ENCODE measurements around the gene ST3GAL4.
"Not testable (repeated sequence)": the region's sequence is repeated elsewhere in the genome, so short reads cannot be mapped to it uniquely, and the experiment has no call there.

ST3GAL4 gene

DNA sequence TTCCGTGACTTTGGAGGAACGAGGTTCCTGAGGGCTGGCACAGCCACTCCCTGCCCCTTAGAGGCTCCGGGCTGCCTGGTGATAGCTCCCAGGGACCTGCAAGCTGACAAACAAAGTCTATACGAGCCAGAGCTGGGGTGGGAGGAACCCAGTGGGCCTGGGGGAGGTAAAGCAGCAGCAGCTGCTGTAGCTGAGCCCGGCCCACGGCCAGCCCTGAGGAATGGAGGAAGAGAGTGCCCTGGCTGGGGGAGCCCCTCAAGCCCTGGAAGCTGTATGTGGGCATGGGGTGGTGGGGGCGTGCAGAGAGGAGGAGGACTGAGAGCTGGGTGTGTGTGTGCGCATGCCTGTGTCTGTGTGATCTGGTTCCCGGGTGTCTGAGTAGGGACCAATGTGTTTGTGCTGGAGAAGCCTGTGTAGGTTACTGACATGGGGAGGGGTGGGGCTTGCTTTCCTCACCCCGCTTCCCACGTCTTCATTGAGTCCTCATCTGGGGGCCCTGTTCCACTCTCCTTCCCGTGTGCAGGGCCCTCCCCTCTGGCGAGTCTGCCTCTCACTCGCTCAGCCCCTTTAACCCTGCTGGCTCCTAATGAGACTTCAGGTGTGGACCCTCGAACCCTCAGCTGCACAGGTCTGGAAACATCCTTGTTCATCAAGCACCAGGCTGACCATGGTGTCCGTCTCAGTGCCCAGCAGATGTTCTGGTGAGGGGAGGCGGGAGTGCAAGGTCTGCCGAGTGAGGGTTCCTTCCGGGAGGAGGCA is 10.8 kb downstream of the ST3GAL4 start:
- DNase-seq = no peak

- not testable (repeated sequence) for DNase-seq
Observed at GRCh38 chr11:126366823-126367654, 11.6 kb downstream of the ST3GAL4 start.

GRCh38 chr11:126367806-126368205 is 12.3 kb downstream of the ST3GAL4 start:
- DNase-seq = not testable (repeated sequence)

DNA sequence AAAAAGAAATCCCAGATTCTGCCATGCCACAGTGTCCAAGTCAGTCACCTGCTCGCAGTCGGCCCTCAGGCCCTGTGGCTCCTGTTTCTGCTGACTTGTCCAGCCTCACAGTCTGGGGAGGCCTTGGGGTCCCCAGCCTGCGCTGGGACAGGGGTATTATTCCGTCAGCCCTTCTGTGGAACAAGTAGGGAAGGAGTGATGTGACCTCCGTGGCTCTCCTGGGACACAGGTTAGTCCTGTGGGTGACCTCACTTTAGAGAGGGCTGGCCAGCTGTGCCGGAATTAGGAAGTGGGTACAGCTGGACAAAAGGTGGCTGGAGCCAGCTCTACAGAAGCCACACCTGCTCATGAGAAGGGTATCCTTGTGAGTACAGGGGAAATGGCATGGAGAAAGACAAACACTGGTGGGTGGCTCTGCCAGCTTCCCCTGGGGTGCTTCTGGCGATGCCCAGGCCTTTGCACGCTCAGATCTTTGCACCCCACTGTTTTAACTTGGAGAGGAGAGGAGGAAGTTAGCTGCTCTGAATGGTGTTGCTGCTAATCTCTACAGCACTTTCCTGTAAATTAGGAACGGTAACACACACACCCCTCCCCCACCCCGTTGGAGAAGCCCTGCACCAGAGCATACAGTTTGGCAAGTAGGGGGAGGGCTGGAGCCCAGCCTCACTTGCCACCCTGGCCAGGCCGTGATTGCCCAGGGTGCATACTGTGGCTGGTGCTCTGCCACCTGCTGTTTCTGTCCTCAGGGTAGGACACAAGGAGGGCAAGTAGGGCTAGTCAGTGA is 13.0 kb downstream of the ST3GAL4 start:
- not testable (repeated sequence) for DNase-seq

- no peak for DNase-seq
Observed at GRCh38 chr11:126370016-126370415, 14.5 kb downstream of the ST3GAL4 start.

- no peak for DNase-seq
Observed at GRCh38 chr11:126371595-126371994, 16.1 kb downstream of the ST3GAL4 start.

- not testable (repeated sequence) for DNase-seq
Observed at GRCh38 chr11:126373389-126374066, 18.0 kb downstream of the ST3GAL4 start.

- DNase-seq = not testable (repeated sequence)
Observed at GRCh38 chr11:126374562-126375300, 19.2 kb downstream of the ST3GAL4 start.

GRCh38 chr11:126375726-126376125 is 20.2 kb downstream of the ST3GAL4 start:
- no peak for DNase-seq

DNA sequence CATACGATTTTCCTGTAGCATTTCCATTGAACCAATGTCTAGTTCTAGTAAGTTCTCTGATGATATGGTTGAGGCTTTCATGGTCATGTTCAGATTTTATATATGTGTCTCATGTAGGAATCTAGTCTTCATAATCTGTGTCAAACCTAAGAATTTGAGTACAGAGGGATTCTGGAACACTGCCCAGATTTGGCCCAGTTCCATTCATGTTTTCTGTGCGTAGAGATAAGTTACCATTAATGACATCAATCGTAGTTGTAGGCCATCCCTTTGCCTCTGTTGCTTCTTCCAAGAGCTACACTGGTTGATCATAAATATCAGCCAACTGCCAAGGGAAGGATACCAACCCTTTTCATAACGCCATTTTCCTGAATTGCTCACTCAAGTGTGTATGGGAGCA is 23.3 kb downstream of the ST3GAL4 start:
- no peak for DNase-seq

DNA sequence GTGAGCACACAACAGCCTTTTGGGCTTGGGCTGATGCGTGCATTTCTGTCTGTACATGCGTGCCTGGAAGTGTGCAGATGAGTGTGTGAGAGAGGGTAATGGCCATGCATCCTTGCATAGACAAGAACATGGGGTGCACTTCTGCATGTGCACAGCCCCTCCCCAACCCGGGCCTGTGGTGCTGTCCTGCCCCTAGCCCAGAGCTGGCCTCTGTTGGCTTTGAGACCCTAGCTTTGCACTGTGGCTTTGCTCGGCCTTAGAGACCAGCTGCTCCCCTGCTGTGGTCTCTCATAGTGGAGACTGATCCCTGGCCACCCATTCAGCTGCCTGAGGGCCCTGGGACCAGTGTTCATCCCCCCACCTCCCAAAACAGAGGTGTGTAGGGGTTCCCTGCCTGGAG is 25.4 kb downstream of the ST3GAL4 start:
- no peak for DNase-seq

- not testable (repeated sequence) for DNase-seq
Observed at GRCh38 chr11:126381960-126382359, 26.5 kb downstream of the ST3GAL4 start.

GRCh38 chr11:126382641-126383040 is 27.2 kb downstream of the ST3GAL4 start:
- DNase-seq = not testable (repeated sequence)

- no peak for DNase-seq
Observed at GRCh38 chr11:126383339-126384335, 28.2 kb downstream of the ST3GAL4 start.

DNA sequence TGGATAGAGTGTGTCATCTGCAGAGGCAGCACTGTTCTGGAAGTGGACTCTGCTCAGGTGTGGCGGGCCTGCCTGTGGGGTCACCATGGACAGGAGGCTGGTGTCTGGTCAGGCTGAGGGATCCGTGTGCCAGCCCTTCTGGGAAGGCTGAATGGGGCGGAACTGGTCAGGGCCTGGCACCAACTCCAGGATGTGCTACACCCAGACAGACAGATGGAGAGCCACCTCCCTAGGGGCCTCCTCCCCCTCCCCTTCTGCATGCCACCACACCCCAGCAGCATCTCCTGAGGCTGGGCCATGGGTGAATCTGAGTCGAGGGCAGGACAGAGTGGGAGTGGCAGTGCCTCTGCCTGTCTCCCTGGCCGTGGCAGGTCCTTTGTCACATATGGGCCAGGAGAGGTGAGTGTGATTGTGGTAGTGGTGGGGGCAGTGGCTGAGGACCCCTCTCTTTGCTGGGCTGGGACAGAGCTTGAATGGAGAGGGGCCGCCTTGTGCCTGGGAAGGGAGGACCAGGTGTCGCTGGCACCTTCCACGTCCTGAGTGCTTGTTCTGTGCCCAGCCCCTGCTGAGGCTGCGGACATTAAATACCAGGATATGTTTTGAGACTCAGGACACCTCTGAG is 29.1 kb downstream of the ST3GAL4 start:
- no peak for DNase-seq

DNA sequence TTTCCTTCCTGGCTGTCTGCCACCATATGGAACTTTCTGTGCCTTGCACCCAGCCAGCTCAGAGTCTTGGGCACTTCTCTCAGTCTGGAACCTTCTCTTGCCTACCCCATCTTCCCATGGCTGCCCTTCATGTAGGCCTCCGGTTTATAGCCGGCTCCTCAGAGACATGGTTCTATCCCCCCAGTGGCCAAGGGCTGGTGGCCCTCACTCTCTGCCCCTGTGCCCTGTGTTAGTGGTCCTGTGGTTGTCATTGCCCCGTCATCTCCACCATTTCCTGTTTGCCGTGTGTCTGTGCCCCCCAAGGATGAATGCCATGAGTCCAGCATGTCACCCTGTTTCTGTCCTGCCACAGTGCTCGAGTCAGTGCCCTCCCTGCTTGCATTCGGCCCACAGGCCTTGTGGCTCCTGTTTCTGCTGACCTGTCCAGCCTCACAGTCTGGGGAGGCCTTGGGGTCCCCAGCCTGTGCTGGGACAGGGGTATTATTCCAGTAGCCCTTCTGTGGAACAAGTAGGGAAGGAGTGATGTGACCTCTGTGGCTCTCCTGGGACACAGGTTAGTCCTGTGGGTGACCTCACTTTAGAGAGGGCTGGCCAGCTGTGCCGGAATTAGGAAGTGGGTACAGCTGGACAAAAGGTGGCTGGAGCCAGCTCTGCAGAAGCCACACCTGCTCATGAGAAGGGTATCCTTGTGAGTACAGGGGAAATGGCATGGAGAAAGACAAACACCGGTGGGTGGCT is 30.7 kb downstream of the ST3GAL4 start:
- DNase-seq = no peak

DNA sequence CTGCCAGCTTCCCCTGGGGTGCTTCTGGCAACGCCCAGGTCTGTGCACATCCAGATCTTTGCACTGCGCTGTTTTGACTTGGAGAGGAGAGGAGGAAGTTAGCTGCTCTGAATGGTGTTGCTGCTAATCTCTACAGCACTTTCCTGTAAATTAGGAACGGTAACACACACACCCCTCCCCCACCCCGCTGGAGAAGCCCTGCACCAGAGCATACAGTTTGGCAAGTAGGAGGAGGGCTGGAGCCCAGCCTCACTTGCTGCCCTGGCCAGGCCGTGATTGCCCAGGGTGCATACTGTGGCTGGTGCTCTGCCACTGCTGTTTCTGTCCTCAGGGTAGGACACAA is 31.2 kb downstream of the ST3GAL4 start:
- not testable (repeated sequence) for DNase-seq

- DNase-seq = no peak
Observed at GRCh38 chr11:126387857-126388256, 32.4 kb downstream of the ST3GAL4 start.

GRCh38 chr11:126390272-126390867 is 34.9 kb downstream of the ST3GAL4 start:
- DNase-seq = no peak

Measured in CD4-positive, alpha-beta T cell treated with Interleukin-15 for 1 hour (primary cell).